Erythroblast (primary cell): ENCODE measurements around the gene ERCC2.

ENCODE experiments used
- GATA1 ChIP-seq: IDR thresholded peaks from 2 replicates; pipeline ENCODE4 v1.6.1; 2011; ENCODE audit warnings: low read depth, mild to moderate bottlenecking, control low read depth, low read length, moderate library complexity
- POLR2A ChIP-seq: IDR thresholded peaks from 2 replicates; pipeline ENCODE4 v1.6.1; 2011; ENCODE audit warnings: mild to moderate bottlenecking, low read length

DNA sequence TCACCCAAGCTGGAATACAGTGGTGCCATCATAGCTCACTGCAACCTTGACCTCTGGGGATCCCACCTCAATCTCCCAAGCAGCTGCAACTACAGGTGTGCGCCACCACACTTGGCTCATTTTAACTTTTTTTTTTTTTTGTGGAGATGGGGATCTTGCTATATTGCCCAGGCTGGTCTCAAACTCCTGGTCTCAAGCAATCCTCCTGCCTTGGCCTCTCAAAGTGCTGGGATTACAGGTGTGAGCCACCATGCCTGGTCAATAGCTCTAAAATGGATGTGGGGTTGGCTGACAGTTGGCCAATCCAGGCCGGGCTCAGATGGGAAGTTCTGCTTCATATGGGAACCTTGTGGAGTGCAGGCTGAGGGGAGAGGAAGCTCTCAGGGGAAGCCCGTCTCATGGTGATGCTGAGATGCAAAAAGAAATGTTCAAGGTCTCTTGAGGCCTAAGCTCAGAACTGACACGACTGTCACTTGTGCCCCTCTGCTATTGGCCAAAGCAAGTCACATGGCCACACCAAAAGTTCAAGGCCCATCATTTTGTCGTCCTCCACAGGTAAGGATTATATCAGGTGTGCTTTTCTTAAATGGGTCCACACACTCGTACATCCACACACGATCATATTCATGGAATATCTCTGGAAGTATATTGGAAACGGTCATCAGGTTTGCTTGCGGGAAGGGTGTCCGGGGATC is 36.6 kb downstream of the ERCC2 start:
- TF ChIP-seq POLR2A, result no peak
- no peak for TF ChIP-seq GATA1
